ENCODE data around the gene LYZL4. TPM values are rescaled to one million over a fixed set of nuclear protein-coding genes. Genes with fewer than 3 reads are reported as not detected.
A peak's percentile ranks its signal among the peaks of the same experiment; 100 is the strongest.

Gene LYZL4
- total and polyA plus RNA-seq, 4 experiments from 2014 or later: not detected

GRCh38 chr3:42439261-42440115 is 29.1 kb upstream of the LYZL4 start:
- H3K4me3 ChIP-seq (ENCODE audit: low read length in 2 of 2): no peak overlapping the region
- Mint-ChIP-seq H3K27ac (peak overlapping the region in 1 of 7 donors; percentile 65), H3K4me3 (no peak overlapping the region), H3K27me3 (peaks cover 3 to 13% of the 10 kb centered on the region in 2 donors), H3K4me1 (no peaks in the 10 kb centered on the region), H3K9me3 (peaks cover 0 to 4% (median 0%) of the 10 kb centered on the region in 8 donors), H3K36me3 (peaks cover 0 to 4% of the 10 kb centered on the region in 2 donors)
- CTCF ChIA-PET (ENCODE audit: partially characterized antibody): interaction anchor here (5.5 kb wide), 1 partner anchor 191 kb away, joined by 57 read pairs; no protein-coding TSS in a partner anchor
- no peaks in the 10 kb centered on the region for H3K27me3 ChIP-seq (ENCODE audit: insufficient read depth, low read length)
- POLR2A ChIA-PET (ENCODE audit: partially characterized antibody): no interaction called here
- intact Hi-C loops (cut with micrococcal nuclease): loop anchor here (5.0 kb wide), 1 partner anchor 207 kb away; no protein-coding TSS in a partner anchor
- no peaks in the 10 kb centered on the region for H3K4me1 ChIP-seq (ENCODE audit: insufficient read depth, low read length)
- no peaks in the 10 kb centered on the region for H3K36me3 ChIP-seq (ENCODE audit: insufficient read depth, low read length)
- no peaks in the 10 kb centered on the region for H3K9me3 ChIP-seq (ENCODE audit: control insufficient read depth in 1 of 2, low read length in 2 of 2)
- DNase-seq: no peak
- H3K27ac ChIP-seq (ENCODE audit: low read depth, low read length): no peak overlapping the region

DNA sequence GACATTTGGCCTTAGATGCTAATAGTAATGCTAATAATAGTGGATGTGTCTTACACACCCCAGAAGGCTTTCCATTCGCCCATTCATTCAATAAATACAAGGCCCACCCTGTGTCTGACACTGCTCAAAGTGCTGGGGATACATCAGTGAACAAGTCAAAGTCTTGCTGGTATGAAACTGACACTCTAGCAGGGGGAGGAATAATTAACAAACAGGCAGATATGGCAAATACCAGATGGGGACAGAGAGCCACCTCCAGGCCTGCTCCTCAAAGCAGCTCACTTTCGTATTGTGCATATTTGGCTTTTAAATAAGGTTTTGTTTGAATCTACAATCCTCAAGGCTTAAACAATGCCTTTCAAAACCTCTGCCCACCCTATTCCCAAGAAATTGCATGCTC is 28.3 kb upstream of the LYZL4 start:
- H3K4me3 ChIP-seq (ENCODE audit: low read length in 2 of 2): no peak overlapping the region
- H3K27ac ChIP-seq (ENCODE audit: low read depth, low read length): no peak overlapping the region
- no peaks in the 10 kb centered on the region for H3K27me3 ChIP-seq (ENCODE audit: insufficient read depth, low read length)
- POLR2A ChIA-PET (ENCODE audit: partially characterized antibody): no interaction called here
- H3K4me1 Mint-ChIP-seq: no peaks in the 10 kb centered on the region
- peaks cover 0 to 4% of the 10 kb centered on the region in 2 donors for H3K36me3 Mint-ChIP-seq
- no peaks in the 10 kb centered on the region for H3K4me1 ChIP-seq (ENCODE audit: insufficient read depth, low read length)
- no peak for DNase-seq
- CTCF ChIA-PET (ENCODE audit: partially characterized antibody): interaction anchor here (1.7 to 5.5 kb wide), 2 partner anchors 11 to 190 kb away, joined by 6 to 57 read pairs; no protein-coding TSS in a partner anchor
- no peaks in the 10 kb centered on the region for H3K36me3 ChIP-seq (ENCODE audit: insufficient read depth, low read length)
- H3K27me3 Mint-ChIP-seq: peaks cover 3 to 9% of the 10 kb centered on the region in 2 donors
- H3K4me3 Mint-ChIP-seq: no peak overlapping the region
- intact Hi-C loops (cut with micrococcal nuclease): no loop called here
- peaks cover 0 to 4% (median 0%) of the 10 kb centered on the region in 8 donors for H3K9me3 Mint-ChIP-seq
- no peak overlapping the region for H3K27ac Mint-ChIP-seq
- H3K9me3 ChIP-seq (ENCODE audit: control insufficient read depth in 1 of 2, low read length in 2 of 2): no peaks in the 10 kb centered on the region

DNA sequence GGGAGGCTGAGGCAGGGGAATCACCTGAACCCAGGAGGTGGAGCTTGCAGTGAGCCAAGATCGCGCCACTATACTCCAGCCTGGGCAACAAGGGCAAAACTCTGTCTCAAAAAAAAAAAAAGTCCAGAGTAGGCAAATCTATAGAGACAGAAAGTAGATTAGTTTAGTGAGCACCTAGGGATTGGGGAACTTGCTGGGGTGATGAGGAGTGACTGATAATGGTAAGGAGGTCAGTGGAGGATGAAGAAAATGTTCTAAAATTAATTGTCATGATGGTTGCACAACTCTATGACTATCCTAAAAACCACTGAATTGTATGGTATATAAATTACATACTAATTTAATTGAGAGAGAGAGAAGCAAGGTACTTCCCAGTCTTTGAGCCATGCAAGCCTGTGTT is 27.8 kb upstream of the LYZL4 start:
- ChIA-PET CTCF (ENCODE audit: partially characterized antibody) (interaction anchor here (1.7 kb wide), 1 partner anchor 11 kb away, joined by 6 read pairs; no protein-coding TSS in a partner anchor), POLR2A (ENCODE audit: partially characterized antibody) (no interaction called here)
- Mint-ChIP-seq H3K36me3 (peaks cover 0 to 4% of the 10 kb centered on the region in 2 donors), H3K4me3 (no peak overlapping the region), H3K4me1 (no peaks in the 10 kb centered on the region), H3K9me3 (peaks cover 0 to 6% (median 1%) of the 10 kb centered on the region in 8 donors), H3K27ac (no peak overlapping the region), H3K27me3 (peaks cover 3 to 6% of the 10 kb centered on the region in 2 donors)
- no peak for DNase-seq
- intact Hi-C loops (cut with micrococcal nuclease): no loop called here
- Histone ChIP-seq H3K4me3 (ENCODE audit: low read length in 2 of 2) (no peak overlapping the region), H3K27me3 (ENCODE audit: insufficient read depth, low read length) (no peaks in the 10 kb centered on the region), H3K9me3 (ENCODE audit: control insufficient read depth in 1 of 2, low read length in 2 of 2) (no peaks in the 10 kb centered on the region), H3K36me3 (ENCODE audit: insufficient read depth, low read length) (no peaks in the 10 kb centered on the region), H3K4me1 (ENCODE audit: insufficient read depth, low read length) (no peaks in the 10 kb centered on the region), H3K27ac (ENCODE audit: low read depth, low read length) (no peak overlapping the region)

- intact Hi-C loops (cut with micrococcal nuclease): no loop called here
- Histone ChIP-seq H3K4me3 (ENCODE audit: low read length in 2 of 2) (no peak overlapping the region), H3K9me3 (ENCODE audit: control insufficient read depth in 1 of 2, low read length in 2 of 2) (no peaks in the 10 kb centered on the region), H3K27me3 (ENCODE audit: insufficient read depth, low read length) (no peaks in the 10 kb centered on the region), H3K36me3 (ENCODE audit: insufficient read depth, low read length) (no peaks in the 10 kb centered on the region), H3K27ac (ENCODE audit: low read depth, low read length) (no peak overlapping the region), H3K4me1 (ENCODE audit: insufficient read depth, low read length) (no peaks in the 10 kb centered on the region)
- H3K4me3 Mint-ChIP-seq: no peak overlapping the region
- no peak overlapping the region for H3K27ac Mint-ChIP-seq
- peaks cover 12 to 18% of the 10 kb centered on the region in 2 donors for H3K27me3 Mint-ChIP-seq
- no peak for DNase-seq
- H3K9me3 Mint-ChIP-seq: peaks cover 4 to 26% (median 13%) of the 10 kb centered on the region in 8 donors
- POLR2A ChIA-PET (ENCODE audit: partially characterized antibody): no interaction called here
- CTCF ChIA-PET (ENCODE audit: partially characterized antibody): interaction anchor here (1.3 to 1.6 kb wide), 3 partner anchors 9 to 188 kb away, joined by 4 to 9 read pairs (median 4); no protein-coding TSS in a partner anchor
- no peaks in the 10 kb centered on the region for H3K4me1 Mint-ChIP-seq
- peaks cover 0 to 12% of the 10 kb centered on the region in 2 donors for H3K36me3 Mint-ChIP-seq
Observed at GRCh38 chr3:42434777-42435380, 24.5 kb upstream of the LYZL4 start.

GRCh38 chr3:42432485-42432884 is 22.1 kb upstream of the LYZL4 start:
- peaks cover 4 to 26% (median 13%) of the 10 kb centered on the region in 8 donors for H3K9me3 Mint-ChIP-seq
- CTCF ChIA-PET (ENCODE audit: partially characterized antibody): interaction anchor here (1.5 kb wide), 1 partner anchor 11 kb away, joined by 4 read pairs; no protein-coding TSS in a partner anchor

GRCh38 chr3:42430781-42431532 is 20.5 kb upstream of the LYZL4 start:
- Histone ChIP-seq H3K9me3 (ENCODE audit: control insufficient read depth in 1 of 2, low read length in 2 of 2) (no peaks in the 10 kb centered on the region), H3K27me3 (ENCODE audit: insufficient read depth, low read length) (no peaks in the 10 kb centered on the region), H3K36me3 (ENCODE audit: insufficient read depth, low read length) (no peaks in the 10 kb centered on the region), H3K4me1 (ENCODE audit: insufficient read depth, low read length) (no peaks in the 10 kb centered on the region), H3K4me3 (ENCODE audit: low read length in 2 of 2) (no peak overlapping the region), H3K27ac (ENCODE audit: low read depth, low read length) (no peak overlapping the region)
- Mint-ChIP-seq H3K9me3 (peaks cover 4 to 26% (median 13%) of the 10 kb centered on the region in 8 donors), H3K27me3 (peaks cover 18 to 35% of the 10 kb centered on the region in 2 donors), H3K4me3 (no peak overlapping the region), H3K36me3 (peaks cover 0 to 8% of the 10 kb centered on the region in 2 donors), H3K4me1 (no peaks in the 10 kb centered on the region), H3K27ac (no peak overlapping the region)
- CTCF ChIA-PET (ENCODE audit: partially characterized antibody): interaction anchor here (1.2 kb wide), 1 partner anchor 12 kb away, joined by 4 read pairs; no protein-coding TSS in a partner anchor
- intact Hi-C loops (cut with micrococcal nuclease): no loop called here
- POLR2A ChIA-PET (ENCODE audit: partially characterized antibody): no interaction called here
- DNase-seq: no peak

More at GRCh38 chr3:42432485-42432884, 22.1 kb upstream of the LYZL4 start:
- H3K4me3 Mint-ChIP-seq: no peak overlapping the region
- H3K27ac ChIP-seq (ENCODE audit: low read depth, low read length): no peak overlapping the region
- H3K36me3 ChIP-seq (ENCODE audit: insufficient read depth, low read length): no peaks in the 10 kb centered on the region
- H3K27me3 ChIP-seq (ENCODE audit: insufficient read depth, low read length): no peaks in the 10 kb centered on the region
- H3K4me1 ChIP-seq (ENCODE audit: insufficient read depth, low read length): no peaks in the 10 kb centered on the region
- H3K9me3 ChIP-seq (ENCODE audit: control insufficient read depth in 1 of 2, low read length in 2 of 2): no peaks in the 10 kb centered on the region
- no peak for DNase-seq
- intact Hi-C loops (cut with micrococcal nuclease): no loop called here
- H3K4me1 Mint-ChIP-seq: no peaks in the 10 kb centered on the region
- H3K27me3 Mint-ChIP-seq: peaks cover 18 to 35% of the 10 kb centered on the region in 2 donors
- H3K27ac Mint-ChIP-seq: peak overlapping the region in 1 of 7 donors; percentile 32
- peaks cover 0 to 12% of the 10 kb centered on the region in 2 donors for H3K36me3 Mint-ChIP-seq
- no peak overlapping the region for H3K4me3 ChIP-seq (ENCODE audit: low read length in 2 of 2)
- POLR2A ChIA-PET (ENCODE audit: partially characterized antibody): no interaction called here
